Activated CD4-positive, alpha-beta T cell treated with anti-CD3 and anti-CD28 coated beads, Interleukin-2, amount 10 ng/mL, durations not matched to agents 24 days and 14 days (primary cell): Measurements from ENCODE around the gene PRKN. TPM values are rescaled to one million over a fixed set of nuclear protein-coding genes. Genes with fewer than 3 reads are reported as not detected.

Source experiments
- DNase-seq: peaks from one replicate; pipeline ENCODE4 v3.0.0; 2022
- H3K27ac Mint-ChIP-seq: one replicate; pipeline ENCODE4 v1.8.0; 2022; ENCODE audit warnings: mild to moderate bottlenecking, mixed read lengths
- H3K27me3 Mint-ChIP-seq: one replicate; pipeline ENCODE4 v1.8.0; 2022; ENCODE audit warnings: mixed read lengths
- H3K36me3 Mint-ChIP-seq: one replicate; pipeline ENCODE4 v1.8.0; 2022; ENCODE audit warnings: low read depth, mild to moderate bottlenecking, mixed read lengths
- H3K4me1 Mint-ChIP-seq: one replicate; pipeline ENCODE4 v1.8.0; 2021; ENCODE audit warnings: mixed read lengths
- H3K4me3 Mint-ChIP-seq: one replicate; pipeline ENCODE4 v1.8.0; 2022; ENCODE audit warnings: mild to moderate bottlenecking, moderate library complexity, mixed read lengths
- H3K9me3 Mint-ChIP-seq: one replicate; pipeline ENCODE4 v1.8.0; 2021; ENCODE audit warnings: mixed read lengths
- intact Hi-C: fragments of 100-400 bp; cut with micrococcal nuclease; formaldehyde crosslinking; loops from one replicate; pipeline ENCODE4 v1.15.1; 2023
- total RNA-seq: library from RNA; stranded (reverse); gene quantifications from 2 replicates; pipeline ENCODE4 v1.2.3, GENCODE V29; 2022

Gene PRKN
- total RNA-seq, 1 donor from 2014 or later: not detected

GRCh38 chr6:161740486-161740885 is 987.1 kb downstream of the PRKN start:
- no peak overlapping the region for H3K27ac Mint-ChIP-seq
- intact Hi-C loops: no loop called here
- no peaks in the 10 kb centered on the region for H3K27me3 Mint-ChIP-seq
- no peaks in the 10 kb centered on the region for H3K36me3 Mint-ChIP-seq
- no peak for DNase-seq
- H3K4me3 Mint-ChIP-seq: no peak overlapping the region
- H3K9me3 Mint-ChIP-seq: no peaks in the 10 kb centered on the region
- H3K4me1 Mint-ChIP-seq: no peaks in the 10 kb centered on the region

DNA sequence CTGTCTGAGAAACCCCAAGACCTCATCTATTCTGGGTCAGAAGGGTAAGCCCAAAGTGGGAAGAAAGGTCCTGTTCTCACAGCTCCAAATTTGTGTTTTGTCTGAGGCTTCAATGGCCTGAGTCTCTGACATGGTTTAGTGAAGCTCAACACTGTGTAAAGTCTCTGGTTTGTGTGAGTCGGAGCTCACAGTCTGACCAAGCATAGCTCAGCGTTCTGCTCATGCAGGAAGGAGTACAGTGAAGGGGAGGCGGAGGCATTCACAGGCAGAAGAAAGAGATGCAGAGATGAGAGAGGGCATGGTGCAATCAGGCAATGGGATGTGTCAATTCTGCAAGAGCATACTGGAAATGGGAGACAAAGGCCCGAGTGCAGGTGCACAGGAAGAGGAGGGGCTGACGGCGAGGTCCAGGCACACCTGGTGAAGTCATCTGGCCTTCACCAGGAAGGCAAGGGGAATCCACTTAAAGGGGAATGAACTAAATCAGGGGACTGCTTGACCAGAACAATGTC is 990.7 kb downstream of the PRKN start:
- Mint-ChIP-seq H3K4me1 (no peaks in the 10 kb centered on the region), H3K9me3 (no peaks in the 10 kb centered on the region), H3K27me3 (no peaks in the 10 kb centered on the region), H3K27ac (no peak overlapping the region), H3K4me3 (no peak overlapping the region), H3K36me3 (no peaks in the 10 kb centered on the region)
- no peak for DNase-seq
- intact Hi-C loops: no loop called here

GRCh38 chr6:161736326-161736725 is 991.2 kb downstream of the PRKN start:
- Mint-ChIP-seq H3K4me3 (no peak overlapping the region), H3K27me3 (no peaks in the 10 kb centered on the region), H3K9me3 (no peaks in the 10 kb centered on the region), H3K4me1 (no peaks in the 10 kb centered on the region), H3K27ac (no peak overlapping the region), H3K36me3 (no peaks in the 10 kb centered on the region)
- intact Hi-C loops: no loop called here
- DNase-seq: no peak

DNA sequence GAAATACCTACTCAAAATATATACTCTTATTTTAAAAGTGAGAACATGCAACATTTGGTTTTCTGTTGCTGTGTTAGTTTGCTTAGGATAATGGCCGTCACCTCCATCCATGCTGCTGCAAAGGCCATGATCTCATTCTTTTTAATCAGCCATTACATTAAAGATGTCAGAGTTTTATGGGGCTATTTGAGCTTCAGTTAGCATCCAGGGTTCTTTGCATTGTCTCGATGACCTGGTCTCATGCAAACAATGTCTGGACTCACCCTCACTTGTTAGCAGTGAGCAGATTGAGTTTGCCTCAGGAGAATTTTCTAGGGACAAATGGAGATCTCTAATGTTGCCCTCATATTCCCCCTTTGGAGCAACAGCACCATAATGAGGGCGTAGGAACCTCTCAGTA is 995.0 kb downstream of the PRKN start:
- H3K27ac Mint-ChIP-seq: no peak overlapping the region
- no peaks in the 10 kb centered on the region for H3K27me3 Mint-ChIP-seq

GRCh38 chr6:161727083-161727833 is 1000.3 kb downstream of the PRKN start:
- Mint-ChIP-seq H3K27ac (no peak overlapping the region), H3K4me1 (no peaks in the 10 kb centered on the region), H3K27me3 (no peaks in the 10 kb centered on the region), H3K9me3 (peaks cover 14% of the 10 kb centered on the region), H3K36me3 (no peaks in the 10 kb centered on the region), H3K4me3 (no peak overlapping the region)
- intact Hi-C loops: no loop called here
- no peak for DNase-seq

More for the DNA sequence above, 995.0 kb downstream of the PRKN start:
- Mint-ChIP-seq H3K4me1 (no peaks in the 10 kb centered on the region), H3K4me3 (no peak overlapping the region), H3K36me3 (no peaks in the 10 kb centered on the region), H3K9me3 (peaks cover 14% of the 10 kb centered on the region)
- intact Hi-C loops: no loop called here
- no peak for DNase-seq

- no peaks in the 10 kb centered on the region for H3K4me1 Mint-ChIP-seq
- intact Hi-C loops: no loop called here
- no peak overlapping the region for H3K27ac Mint-ChIP-seq
- no peaks in the 10 kb centered on the region for H3K9me3 Mint-ChIP-seq
- no peak overlapping the region for H3K4me3 Mint-ChIP-seq
- no peak for DNase-seq
- no peaks in the 10 kb centered on the region for H3K36me3 Mint-ChIP-seq
- no peaks in the 10 kb centered on the region for H3K27me3 Mint-ChIP-seq
These were observed 1005.2 kb downstream of the PRKN start for GRCh38 chr6:161722394-161722793.

DNA sequence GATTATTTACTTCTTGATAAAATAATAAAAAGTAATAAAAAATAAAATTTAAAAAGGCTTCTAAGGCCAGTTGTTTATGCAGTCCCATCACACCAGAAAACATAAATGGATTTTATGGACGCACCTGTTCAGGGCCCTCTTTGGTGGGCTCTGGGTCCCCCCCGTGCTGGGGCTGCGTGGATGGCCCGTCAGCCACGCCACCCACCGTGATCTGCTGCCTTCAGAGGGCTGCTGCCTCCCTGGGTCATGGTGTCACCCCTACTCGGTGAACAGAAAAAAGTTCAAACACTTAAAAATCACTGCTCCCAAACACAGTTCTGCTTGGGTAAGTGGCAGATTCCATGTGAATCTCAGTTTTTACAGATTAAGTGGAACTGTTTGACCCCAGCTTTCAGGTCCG is 1006.1 kb downstream of the PRKN start:
- Mint-ChIP-seq H3K9me3 (no peaks in the 10 kb centered on the region), H3K27ac (no peak overlapping the region), H3K36me3 (no peaks in the 10 kb centered on the region), H3K27me3 (no peaks in the 10 kb centered on the region), H3K4me3 (no peak overlapping the region), H3K4me1 (no peaks in the 10 kb centered on the region)
- DNase-seq: no peak
- intact Hi-C loops: no loop called here

GRCh38 chr6:161716176-161716575 is 1011.4 kb downstream of the PRKN start:
- intact Hi-C loops: no loop called here
- Mint-ChIP-seq H3K36me3 (no peaks in the 10 kb centered on the region), H3K9me3 (no peaks in the 10 kb centered on the region), H3K4me3 (no peak overlapping the region), H3K27ac (no peak overlapping the region), H3K27me3 (no peaks in the 10 kb centered on the region), H3K4me1 (no peaks in the 10 kb centered on the region)
- no peak for DNase-seq

GRCh38 chr6:161711938-161712337 is 1015.6 kb downstream of the PRKN start:
- DNase-seq: no peak
- H3K4me1 Mint-ChIP-seq: no peaks in the 10 kb centered on the region
- H3K4me3 Mint-ChIP-seq: no peak overlapping the region
- H3K27me3 Mint-ChIP-seq: no peaks in the 10 kb centered on the region
- no peaks in the 10 kb centered on the region for H3K9me3 Mint-ChIP-seq
- H3K27ac Mint-ChIP-seq: no peak overlapping the region
- intact Hi-C loops: no loop called here
- H3K36me3 Mint-ChIP-seq: no peaks in the 10 kb centered on the region

DNA sequence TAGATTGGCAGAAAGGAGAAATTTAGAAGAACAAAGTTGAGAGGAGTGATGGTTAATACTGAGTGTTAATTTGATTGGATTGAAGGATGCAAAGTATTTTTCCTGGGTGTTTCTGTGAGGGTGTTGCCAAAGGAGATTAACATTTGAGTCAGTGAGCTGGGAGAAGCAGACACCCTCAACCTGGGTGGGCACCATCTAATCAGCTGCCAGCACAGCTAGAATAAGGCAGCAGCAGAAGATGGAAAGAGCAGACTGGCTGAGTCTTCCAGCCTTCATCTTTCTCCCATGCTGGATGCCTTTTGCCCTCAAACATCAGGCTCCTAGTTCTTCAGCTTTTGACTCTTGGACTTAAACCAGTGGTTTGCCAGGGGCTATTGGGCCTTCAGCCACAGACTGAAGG is 1016.1 kb downstream of the PRKN start:
- intact Hi-C loops: no loop called here
- no peak overlapping the region for H3K4me3 Mint-ChIP-seq

GRCh38 chr6:161710698-161711097 is 1016.9 kb downstream of the PRKN start:
- Mint-ChIP-seq H3K4me3 (no peak overlapping the region), H3K9me3 (no peaks in the 10 kb centered on the region), H3K27me3 (no peaks in the 10 kb centered on the region), H3K27ac (no peak overlapping the region), H3K4me1 (no peaks in the 10 kb centered on the region), H3K36me3 (no peaks in the 10 kb centered on the region)
- intact Hi-C loops: no loop called here
- no peak for DNase-seq

More for the DNA sequence above, 1016.1 kb downstream of the PRKN start:
- DNase-seq: no peak
- H3K36me3 Mint-ChIP-seq: no peaks in the 10 kb centered on the region
- H3K9me3 Mint-ChIP-seq: no peaks in the 10 kb centered on the region
- H3K27ac Mint-ChIP-seq: no peak overlapping the region
- no peaks in the 10 kb centered on the region for H3K4me1 Mint-ChIP-seq
- H3K27me3 Mint-ChIP-seq: no peaks in the 10 kb centered on the region

DNA sequence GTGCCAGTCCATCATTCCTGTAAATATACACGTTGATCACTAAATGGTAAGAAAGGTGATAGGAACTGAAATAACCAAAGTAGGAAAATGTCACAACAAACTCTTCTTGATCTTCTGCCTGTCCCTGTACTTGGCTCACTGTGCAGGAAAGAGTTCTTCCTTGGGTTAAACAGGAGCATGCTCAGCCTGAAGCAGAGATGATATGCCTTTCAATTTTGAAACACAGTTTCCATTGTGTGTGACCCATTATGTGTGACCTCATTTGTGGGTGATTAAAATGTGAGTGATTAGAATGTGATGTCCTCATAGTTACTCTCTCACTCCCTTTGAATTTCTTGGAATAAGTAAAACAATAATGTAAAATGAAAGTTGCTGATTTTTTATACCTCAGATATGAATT is 1026.5 kb downstream of the PRKN start:
- intact Hi-C loops: no loop called here
- H3K27me3 Mint-ChIP-seq: peaks cover 2% of the 10 kb centered on the region
- no peak overlapping the region for H3K4me3 Mint-ChIP-seq
- no peak overlapping the region for H3K27ac Mint-ChIP-seq
- H3K4me1 Mint-ChIP-seq: no peaks in the 10 kb centered on the region
- no peaks in the 10 kb centered on the region for H3K9me3 Mint-ChIP-seq
- H3K36me3 Mint-ChIP-seq: no peaks in the 10 kb centered on the region
- no peak for DNase-seq

DNA sequence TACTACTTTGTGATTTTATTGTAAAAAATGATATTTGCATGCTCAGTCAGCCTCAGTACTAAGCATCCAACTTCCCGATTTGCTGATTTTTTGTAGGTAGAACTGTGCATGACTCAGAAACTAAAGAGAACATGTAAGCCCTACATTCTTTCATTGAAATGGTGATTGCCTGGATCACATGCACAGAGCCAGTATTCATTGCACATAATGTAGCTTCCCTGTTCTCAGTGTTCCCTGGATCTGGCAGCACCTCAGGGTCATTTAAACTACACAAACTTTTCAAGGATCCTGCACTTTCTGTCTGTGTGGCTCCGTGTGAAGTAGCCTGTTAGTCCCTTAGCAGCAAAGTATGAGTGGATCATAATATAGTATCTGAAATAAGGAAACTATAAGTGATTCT is 1030.8 kb downstream of the PRKN start:
- no peak overlapping the region for H3K4me3 Mint-ChIP-seq
- peaks cover 2% of the 10 kb centered on the region for H3K27me3 Mint-ChIP-seq
- intact Hi-C loops: loop anchor here (5.0 kb wide), 1 partner anchor 280 kb away; no protein-coding TSS in a partner anchor
- no peak overlapping the region for H3K27ac Mint-ChIP-seq
- no peak for DNase-seq
- H3K9me3 Mint-ChIP-seq: no peaks in the 10 kb centered on the region
- H3K36me3 Mint-ChIP-seq: no peaks in the 10 kb centered on the region
- H3K4me1 Mint-ChIP-seq: no peaks in the 10 kb centered on the region

- no peak overlapping the region for H3K4me3 Mint-ChIP-seq
- peak; percentile 60 for DNase-seq
- no peaks in the 10 kb centered on the region for H3K4me1 Mint-ChIP-seq
- H3K27ac Mint-ChIP-seq: no peak overlapping the region
- H3K27me3 Mint-ChIP-seq: peaks cover 2% of the 10 kb centered on the region
- intact Hi-C loops: loop anchor here (2.0 to 5.0 kb wide), 2 partner anchors 278 to 302 kb away; no protein-coding TSS in a partner anchor
- H3K36me3 Mint-ChIP-seq: no peaks in the 10 kb centered on the region
- no peaks in the 10 kb centered on the region for H3K9me3 Mint-ChIP-seq
These were observed 1032.6 kb downstream of the PRKN start for GRCh38 chr6:161694995-161695394.

DNA sequence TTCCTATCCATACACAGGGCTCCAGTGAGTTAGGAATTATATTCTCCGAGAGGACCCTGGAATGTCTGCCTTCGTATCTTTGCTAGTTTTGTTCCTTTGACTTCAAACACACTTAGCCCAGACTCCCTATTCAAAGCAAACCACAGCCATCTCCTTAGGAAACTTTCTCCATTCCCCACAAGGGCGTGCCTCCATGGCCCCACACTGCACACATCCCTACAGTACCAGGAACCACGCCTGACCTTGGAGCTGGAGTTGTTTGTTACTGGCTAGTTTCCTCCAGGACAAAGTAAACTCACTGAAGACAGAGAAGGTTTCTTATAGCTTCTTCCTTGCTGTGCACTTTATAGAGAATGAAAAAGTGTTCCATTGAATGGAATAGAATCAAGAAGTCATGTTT is 1040.9 kb downstream of the PRKN start:
- no peak overlapping the region for H3K4me3 Mint-ChIP-seq
- H3K9me3 Mint-ChIP-seq: no peaks in the 10 kb centered on the region
- no peak for DNase-seq
- no peaks in the 10 kb centered on the region for H3K27me3 Mint-ChIP-seq
- H3K36me3 Mint-ChIP-seq: no peaks in the 10 kb centered on the region
- intact Hi-C loops: no loop called here
- H3K27ac Mint-ChIP-seq: no peak overlapping the region
- H3K4me1 Mint-ChIP-seq: no peaks in the 10 kb centered on the region
